H9 (cell line): Measurements from ENCODE around the gene IFIT1. TPM values are rescaled to one million over a fixed set of nuclear protein-coding genes. Genes with fewer than 3 reads are reported as not detected.

Source experiments
- DNase-seq: peaks from one replicate; pipeline ENCODE4 v3.0.0-alpha.2; 2017
- H2AFZ ChIP-seq: one replicate; pipeline ENCODE4 v1.6.1; 2013; ENCODE audit warnings: mild to moderate bottlenecking, low read length, control low read depth, moderate library complexity
- H2AK5ac ChIP-seq: 2 replicates; pipeline ENCODE4 v1.6.1; 2013; ENCODE audit warnings: low read length, control low read depth, mixed read lengths; ENCODE audit not compliant: insufficient read length
- H2BK120ac ChIP-seq: one replicate; pipeline ENCODE4 v1.6.1; 2013; ENCODE audit warnings: low read depth, mild to moderate bottlenecking, low read length, control low read depth, inconsistent platforms; ENCODE audit not compliant: poor library complexity, severe bottlenecking
- H2BK12ac ChIP-seq: 2 replicates; pipeline ENCODE4 v1.6.1; 2013; ENCODE audit warnings: low read length, control low read depth, mixed read lengths, low read depth; ENCODE audit not compliant: insufficient read length
- H2BK15ac ChIP-seq: 2 replicates; pipeline ENCODE4 v1.6.1; 2013; ENCODE audit warnings: low read depth, low read length, control low read depth
- H2BK20ac ChIP-seq: one replicate; pipeline ENCODE4 v1.6.1; 2013; ENCODE audit warnings: low read depth, mild to moderate bottlenecking, low read length, control low read depth, inconsistent platforms; ENCODE audit not compliant: poor library complexity, severe bottlenecking
- H2BK5ac ChIP-seq: 2 replicates; pipeline ENCODE4 v1.6.1; 2013; ENCODE audit warnings: low read length, control low read depth, mixed read lengths; ENCODE audit not compliant: insufficient read length
- H3K14ac ChIP-seq: 2 replicates; pipeline ENCODE4 v1.6.1; 2013; ENCODE audit warnings: low read length, control low read depth; ENCODE audit not compliant: insufficient read depth
- H3K18ac ChIP-seq: 2 replicates; pipeline ENCODE4 v1.6.1; 2013; ENCODE audit warnings: low read depth, mild to moderate bottlenecking, mixed read lengths, low read length, control low read depth; ENCODE audit not compliant: insufficient read length
- H3K23ac ChIP-seq: 2 replicates; pipeline ENCODE4 v1.6.1; 2013; ENCODE audit warnings: low read length, control low read depth, mixed read lengths, low read depth; ENCODE audit not compliant: insufficient read length
- H3K23me2 ChIP-seq: 2 replicates; pipeline ENCODE4 v1.6.1; 2013; ENCODE audit warnings: low read depth, mild to moderate bottlenecking, mixed read lengths, low read length, control low read depth; ENCODE audit not compliant: insufficient read length, poor library complexity, severe bottlenecking
- H3K27ac ChIP-seq: 2 replicates; pipeline ENCODE4 v1.5.1; 2013; ENCODE audit warnings: low read length, control low read depth, mixed read lengths, low read depth; ENCODE audit not compliant: insufficient read length
- H3K27me3 ChIP-seq: 2 replicates; pipeline ENCODE4 v1.6.1; 2013; ENCODE audit warnings: low read length, control low read depth, inconsistent platforms; ENCODE audit not compliant: insufficient read depth
- H3K4ac ChIP-seq: 2 replicates; pipeline ENCODE4 v1.6.1; 2013; ENCODE audit warnings: low read depth, mild to moderate bottlenecking, control low read depth, inconsistent platforms, low read length, moderate library complexity
- H3K4me1 ChIP-seq: 2 replicates; pipeline ENCODE4 v1.6.1; 2013; ENCODE audit warnings: low read length, control low read depth, inconsistent platforms; ENCODE audit not compliant: insufficient read depth
- H3K4me2 ChIP-seq: 2 replicates; pipeline ENCODE4 v1.6.1; 2013; ENCODE audit warnings: low read length, control low read depth, mixed read lengths; ENCODE audit not compliant: insufficient read length, insufficient read depth
- H3K56ac ChIP-seq: 2 replicates; pipeline ENCODE4 v1.6.1; 2013; ENCODE audit warnings: low read depth, mild to moderate bottlenecking, mixed read lengths, low read length, control low read depth; ENCODE audit not compliant: insufficient read length
- H3K79me1 ChIP-seq: 2 replicates; pipeline ENCODE4 v1.6.1; 2013; ENCODE audit warnings: low read depth, mild to moderate bottlenecking, moderate library complexity, low read length, control low read depth, inconsistent platforms; ENCODE audit not compliant: insufficient read depth, poor library complexity, severe bottlenecking
- H3K79me2 ChIP-seq: 2 replicates; pipeline ENCODE4 v1.6.1; 2013; ENCODE audit warnings: low read length, control low read depth, inconsistent platforms; ENCODE audit not compliant: insufficient read depth
- H3K9ac ChIP-seq: 2 replicates; pipeline ENCODE4 v1.6.1; 2013; ENCODE audit warnings: low read length, control low read depth, mixed read lengths; ENCODE audit not compliant: insufficient read length; ENCODE audit errors: extremely low read depth
- H3K9me3 ChIP-seq: one replicate; pipeline ENCODE4 v1.6.1; 2013; ENCODE audit warnings: low read depth, low read length, inconsistent platforms; ENCODE audit not compliant: control insufficient read depth
- H3T11ph ChIP-seq: one replicate; pipeline ENCODE4 v1.6.1; 2013; ENCODE audit warnings: mild to moderate bottlenecking, low read length, control low read depth, inconsistent platforms
- H4K20me1 ChIP-seq: one replicate; pipeline ENCODE4 v1.6.1; 2013; ENCODE audit not compliant: control insufficient read depth, insufficient read length, insufficient read depth
- H4K5ac ChIP-seq: 2 replicates; pipeline ENCODE4 v1.6.1; 2013; ENCODE audit warnings: low read depth, mild to moderate bottlenecking, mixed read lengths, low read length, control low read depth; ENCODE audit not compliant: insufficient read length
- H4K8ac ChIP-seq: replicated peaks from 2 replicates; pipeline ENCODE4 v1.6.1; 2013; ENCODE audit warnings: low read length, control low read depth, mixed read lengths, low read depth; ENCODE audit not compliant: insufficient read length
- H4K91ac ChIP-seq: 2 replicates; pipeline ENCODE4 v1.6.1; 2013; ENCODE audit warnings: low read depth, mild to moderate bottlenecking, moderate library complexity, mixed read lengths, low read length, control low read depth; ENCODE audit not compliant: insufficient read length
- H3K27ac Mint-ChIP-seq, 3 experiments: 2 replicates in 2 of 3; 3 replicates in 1 of 3; pipeline ENCODE4 v1.8.0; 2020 to 2021; ENCODE audit warnings: mixed read lengths in 3 of 3, mild to moderate bottlenecking in 1 of 3, moderate library complexity in 1 of 3
- H3K27me3 Mint-ChIP-seq: 2 replicates; pipeline ENCODE4 v1.8.0; 2021; ENCODE audit warnings: low read depth, mild to moderate bottlenecking, moderate library complexity, mixed read lengths
- H3K36me3 Mint-ChIP-seq, 3 experiments: 2 replicates in 2 of 3; 3 replicates in 1 of 3; pipeline ENCODE4 v1.8.0; 2020 to 2021; ENCODE audit warnings: low read depth in 3 of 3, mixed read lengths in 3 of 3; ENCODE audit not compliant: insufficient read depth in 1 of 3
- H3K4me1 Mint-ChIP-seq, 2 experiments: 2 replicates each; pipeline ENCODE4 v1.8.0; 2020; ENCODE audit warnings: mixed read lengths in 2 of 2
- H3K4me3 Mint-ChIP-seq, 2 experiments: 2 replicates in 1 of 2; 3 replicates in 1 of 2; pipeline ENCODE4 v1.8.0; 2020 to 2021; ENCODE audit warnings: mild to moderate bottlenecking in 2 of 2, mixed read lengths in 2 of 2, moderate library complexity in 1 of 2
- H3K9me3 Mint-ChIP-seq, 2 experiments: 2 replicates in 1 of 2; 3 replicates in 1 of 2; pipeline ENCODE4 v1.8.0; 2020; ENCODE audit warnings: mild to moderate bottlenecking in 2 of 2, mixed read lengths in 2 of 2, moderate library complexity in 1 of 2
- CTCF ChIP-seq: fragments of 200-600 bp; sonication (generic); conservative IDR thresholded peaks from 3 replicates; pipeline ENCODE4 v1.8.0; 2021; ENCODE audit warnings: antibody characterized with exemption, mild to moderate bottlenecking
- WGBS: extraction: QIAGEN DNeasy Blood & Tissue Kit; methylation state at CpG from one replicate; pipeline ENCODE4 v1.1.7; 2013; ENCODE audit warnings: missing lambda C conversion rate, low lambda C conversion rate, mixed read lengths; ENCODE audit not compliant: insufficient read length; ENCODE audit errors: extremely low coverage; 5-methylcytosine and 5-hydroxymethylcytosine counted together
- total RNA-seq: library from RNA; stranded (reverse); gene quantifications from 2 replicates; pipeline ENCODE4 v1.2.1, GENCODE V29; 2021

Gene IFIT1
- total RNA-seq, 1 experiment from 2014 or later = 1.2 TPM

GRCh38 chr10:89421018-89421476 lies 28.6 kb downstream of the IFIT1 start:
- H3K9me3 Mint-ChIP-seq = no peaks in the 10 kb centered on the region
- Histone ChIP-seq H3K79me2 (no peaks in the 10 kb centered on the region), H4K20me1 (no peaks in the 10 kb centered on the region), H2AK5ac (no peak overlapping the region), H3T11ph (no peak overlapping the region), H3K23ac (no peak overlapping the region), H4K5ac (no peak overlapping the region), H3K4me2 (no peak overlapping the region), H3K27ac (no peak overlapping the region), H3K27me3 (no peaks in the 10 kb centered on the region; the same call in 1 of the 2 replicates), H2BK15ac (no peak overlapping the region), H3K9ac (no peak overlapping the region), H2BK120ac (no peak overlapping the region), H4K8ac (no peak overlapping the region), H3K23me2 (no peaks in the 10 kb centered on the region), H3K56ac (no peak overlapping the region), H3K79me1 (no peaks in the 10 kb centered on the region), H2BK20ac (no peak overlapping the region), H3K18ac (no peak overlapping the region), H2AFZ (no peak overlapping the region), H2BK12ac (no peak overlapping the region), H3K4me1 (no peaks in the 10 kb centered on the region), H3K14ac (no peak overlapping the region), H3K4ac (no peak overlapping the region), H3K9me3 (no peaks in the 10 kb centered on the region), H4K91ac (no peak overlapping the region), H2BK5ac (no peak overlapping the region)
- no peak for TF ChIP-seq CTCF
- no peaks in the 10 kb centered on the region for H3K36me3 Mint-ChIP-seq
- no peak overlapping the region for H3K4me3 Mint-ChIP-seq
- no peak for DNase-seq
- H3K27ac Mint-ChIP-seq = no peak overlapping the region; a peak in 1 of 7 replicates
- peaks cover 8% of the 10 kb centered on the region for H3K27me3 Mint-ChIP-seq
- peaks cover 17 to 22% of the 10 kb centered on the region in 2 experiments for H3K4me1 Mint-ChIP-seq
- no CpG with 5 or more reads among the region's 2 CpGs for WGBS
